Lung (tissue), 12 donors: ENCODE data around the gene AKAP13. TPM values are rescaled to one million over a fixed set of nuclear protein-coding genes. Genes with fewer than 3 reads are reported as not detected.

Source experiments
- ATAC-seq: fragments of 200-7000 bp; cut with Tn5 transposase; one replicate; pipeline ENCODE4 v1.9.1; 2020; ENCODE audit warnings: moderate number of reproducible peaks; ENCODE audit not compliant: insufficient read depth, low FRiP score
- DNase-seq, 3 donors: peaks; one replicate each; pipeline ENCODE4 v3.0.0-alpha.2; 2013 to 2017
- H3K27ac ChIP-seq, 2 donors: one replicate each; pipeline ENCODE4 v1.5.1; 2013; ENCODE audit warnings: mild to moderate bottlenecking in 2 of 2, moderate library complexity in 2 of 2, control low read depth in 1 of 2, inconsistent platforms in 1 of 2, low read depth in 1 of 2, low read length in 1 of 2
- H3K27me3 ChIP-seq, 3 donors: one replicate each; pipeline ENCODE4 v1.5.1; 2013; ENCODE audit warnings: low read length in 2 of 3; ENCODE audit not compliant: control insufficient read depth in 3 of 3, insufficient read depth in 3 of 3
- H3K36me3 ChIP-seq, 4 donors: one replicate each; pipeline ENCODE4 v1.5.1; 2013; ENCODE audit warnings: low read length in 4 of 4, mild to moderate bottlenecking in 1 of 4, moderate library complexity in 1 of 4; ENCODE audit not compliant: control insufficient read depth in 4 of 4, insufficient read depth in 4 of 4
- H3K4me1 ChIP-seq, 5 donors: one replicate each; pipeline ENCODE4 v1.5.1; 2013; ENCODE audit warnings: low read length in 5 of 5, mild to moderate bottlenecking in 2 of 5, moderate library complexity in 1 of 5; ENCODE audit not compliant: control insufficient read depth in 5 of 5, insufficient read depth in 5 of 5
- H3K4me3 ChIP-seq: one replicate; pipeline ENCODE4 v1.5.1; 2013; ENCODE audit warnings: mild to moderate bottlenecking, control low read depth, moderate library complexity
- H3K9ac ChIP-seq, 2 donors: one replicate each; pipeline ENCODE4 v1.5.1; 2013; ENCODE audit warnings: low read length in 2 of 2, control low read depth in 1 of 2; ENCODE audit not compliant: insufficient read depth in 1 of 2
- H3K9me3 ChIP-seq, 4 donors: one replicate each; pipeline ENCODE4 v1.5.1; 2013; ENCODE audit warnings: low read length in 3 of 4, mild to moderate bottlenecking in 1 of 4, moderate library complexity in 1 of 4; ENCODE audit not compliant: control insufficient read depth in 4 of 4, insufficient read depth in 3 of 4
- WGBS, 2 donors: extraction: QIAGEN DNeasy Blood & Tissue Kit; methylation state at CpG; one replicate each; pipeline ENCODE4 v1.1.7; 2013; 5-methylcytosine and 5-hydroxymethylcytosine counted together
- polyA plus RNA-seq, 2 donors: library from polyadenylated mRNA; stranded (reverse); fragments of 200-250 nt; gene quantifications; one replicate each; pipeline ENCODE4 v1.2.1, GENCODE V29; 2013
- total RNA-seq, 2 donors: library from RNA; depleted of rRNA in 1 of 2; stranded (reverse); fragments of >200 nt in 1 of 2; gene quantifications; one replicate each; pipeline ENCODE4 v1.2.1, GENCODE V29; 2014 to 2021
- TF ChIP-seq, protein P1 (sequence below): IDR thresholded peaks from 2 replicates; pipeline ENCODE4 v1.5.1; 2012; ENCODE audit warnings: mild to moderate bottlenecking; ENCODE audit errors: control extremely low read depth, extremely low read depth
- donor health status: control.
- donor health status: control.
- donor health status: Bipolar disorder and iron deficiency.
- donor health status: healthy.
- donor health status: DM: yes; HTN: yes; CAD: no.

AKAP13 gene
- total and polyA plus RNA-seq, 4 donors = 102 to 1,115 (median 259) TPM

DNA sequence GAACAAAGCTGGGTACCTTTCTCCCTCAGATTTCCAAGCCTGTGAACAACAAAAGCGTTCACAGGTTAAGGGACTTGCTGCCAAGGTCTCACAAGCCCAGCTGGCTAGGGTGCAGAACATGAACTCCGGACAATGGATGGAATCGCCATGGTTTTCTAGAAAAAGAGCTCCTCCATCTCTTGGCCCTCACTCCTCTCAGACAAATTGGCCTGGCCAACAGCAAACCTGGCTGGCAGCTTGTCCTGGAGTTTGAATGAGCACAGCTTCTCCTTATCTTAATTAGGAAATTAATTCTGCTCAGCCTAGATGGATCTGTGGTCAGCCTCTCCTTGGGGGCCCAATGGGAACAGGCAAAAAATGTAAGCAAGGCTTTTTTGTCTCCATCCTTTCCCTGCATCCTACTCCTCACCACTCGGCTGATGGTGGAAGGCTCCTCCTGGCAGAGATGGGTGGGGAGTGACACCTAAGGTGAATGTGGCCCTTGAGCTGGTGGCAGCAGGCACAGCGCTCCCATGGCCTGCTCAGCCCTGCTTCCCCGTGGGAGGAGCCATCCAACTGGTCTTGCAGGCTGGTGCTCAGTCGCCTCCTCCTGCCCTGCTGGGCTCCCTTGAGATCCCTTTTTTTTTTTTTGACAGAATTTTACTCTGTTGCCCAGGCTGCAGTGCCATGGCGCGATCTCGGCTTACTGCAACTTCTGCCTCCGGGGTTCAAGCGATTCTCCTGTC is 408.5 kb downstream of the AKAP13 start:
- peak in 2 of 3 donors; percentile 47 to 62 for DNase-seq
- Histone ChIP-seq H3K27me3 (no peaks in the 10 kb centered on the region), H3K4me1 (peaks cover 4 to 22% (median 13%) of the 10 kb centered on the region in 5 donors), H3K9me3 (no peaks in the 10 kb centered on the region), H3K27ac (no peak overlapping the region), H3K4me3 (no peak overlapping the region), H3K36me3 (no peaks in the 10 kb centered on the region), H3K9ac (no peak overlapping the region)
- TF ChIP-seq, protein P1, sequence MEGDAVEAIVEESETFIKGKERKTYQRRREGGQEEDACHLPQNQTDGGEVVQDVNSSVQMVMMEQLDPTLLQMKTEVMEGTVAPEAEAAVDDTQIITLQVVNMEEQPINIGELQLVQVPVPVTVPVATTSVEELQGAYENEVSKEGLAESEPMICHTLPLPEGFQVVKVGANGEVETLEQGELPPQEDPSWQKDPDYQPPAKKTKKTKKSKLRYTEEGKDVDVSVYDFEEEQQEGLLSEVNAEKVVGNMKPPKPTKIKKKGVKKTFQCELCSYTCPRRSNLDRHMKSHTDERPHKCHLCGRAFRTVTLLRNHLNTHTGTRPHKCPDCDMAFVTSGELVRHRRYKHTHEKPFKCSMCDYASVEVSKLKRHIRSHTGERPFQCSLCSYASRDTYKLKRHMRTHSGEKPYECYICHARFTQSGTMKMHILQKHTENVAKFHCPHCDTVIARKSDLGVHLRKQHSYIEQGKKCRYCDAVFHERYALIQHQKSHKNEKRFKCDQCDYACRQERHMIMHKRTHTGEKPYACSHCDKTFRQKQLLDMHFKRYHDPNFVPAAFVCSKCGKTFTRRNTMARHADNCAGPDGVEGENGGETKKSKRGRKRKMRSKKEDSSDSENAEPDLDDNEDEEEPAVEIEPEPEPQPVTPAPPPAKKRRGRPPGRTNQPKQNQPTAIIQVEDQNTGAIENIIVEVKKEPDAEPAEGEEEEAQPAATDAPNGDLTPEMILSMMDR = no peak
- peak; percentile 33 for ATAC-seq
- 78% methylated on average over 12 of the region's 12 CpGs for WGBS, 2 donors

DNA sequence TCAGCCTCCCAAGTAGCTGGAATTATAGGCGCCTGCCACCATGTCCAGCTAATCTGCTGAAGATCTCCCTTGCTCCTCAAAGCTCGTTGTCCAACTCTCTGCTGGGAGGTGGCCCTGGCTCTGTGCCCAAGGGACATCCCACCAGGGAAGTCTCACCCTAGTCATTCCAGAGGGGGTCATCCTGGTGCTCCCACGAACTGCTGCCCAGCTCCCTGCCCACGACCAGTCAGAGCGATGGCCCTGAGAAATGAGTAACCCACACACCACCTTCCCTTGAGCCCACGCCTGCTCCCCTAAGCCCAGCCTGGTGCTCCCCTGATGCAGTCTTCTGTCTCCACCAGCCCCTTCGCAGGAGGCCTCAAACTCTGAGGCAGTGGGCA is 409.1 kb downstream of the AKAP13 start:
- TF ChIP-seq, protein P1 = no peak
- WGBS, 2 donors = 83 to 90% methylated on average over 7 of the region's 7 CpGs
- ATAC-seq (no peak), DNase-seq (no peak)
- Histone ChIP-seq H3K4me3 (no peak overlapping the region), H3K9ac (no peak overlapping the region), H3K27me3 (no peaks in the 10 kb centered on the region), H3K36me3 (no peaks in the 10 kb centered on the region), H3K27ac (no peak overlapping the region), H3K4me1 (peaks cover 4 to 22% (median 13%) of the 10 kb centered on the region in 5 donors), H3K9me3 (no peaks in the 10 kb centered on the region)

DNA sequence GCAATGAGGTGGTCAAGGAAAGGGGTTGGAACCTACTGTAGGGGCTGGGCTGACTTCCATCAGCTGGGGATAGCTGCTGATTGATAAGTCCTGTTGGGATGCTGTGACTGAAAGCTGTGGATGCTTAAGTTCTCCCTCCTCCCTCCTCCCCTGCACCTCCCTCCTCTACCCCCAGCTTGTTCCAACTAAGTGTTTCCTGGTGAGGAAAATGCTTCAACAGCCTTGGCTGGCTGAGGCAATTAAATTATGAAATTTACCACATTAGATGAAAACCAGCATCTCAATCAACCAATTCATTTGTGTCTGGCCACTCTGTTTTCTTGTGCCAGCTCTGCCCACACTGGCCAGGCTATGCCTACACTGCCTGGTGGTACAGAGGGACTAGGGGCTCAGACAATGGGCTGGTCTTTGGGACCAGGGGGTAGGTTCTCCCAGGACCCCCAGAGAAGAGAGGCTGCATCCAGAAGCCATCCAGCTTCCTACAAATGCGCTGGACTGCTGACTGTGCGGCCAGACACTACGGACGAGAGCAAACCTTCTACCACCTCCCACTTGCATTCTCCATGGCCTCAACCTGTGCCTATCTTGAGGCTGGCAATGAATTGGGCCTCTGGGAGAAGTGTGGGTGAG is 411.8 kb downstream of the AKAP13 start:
- H3K4me1 ChIP-seq = peaks cover 0 to 14% (median 6%) of the 10 kb centered on the region in 5 donors
- 97% methylated on average over 4 of the region's 4 CpGs for WGBS, 2 donors
- no peak for ATAC-seq
- no peak for DNase-seq
- no peak overlapping the region for H3K9ac ChIP-seq
- H3K4me3 ChIP-seq = no peak overlapping the region
- TF ChIP-seq, protein P1 = no peak
- H3K27me3 ChIP-seq = no peaks in the 10 kb centered on the region
- H3K27ac ChIP-seq = no peak overlapping the region
- no peaks in the 10 kb centered on the region for H3K9me3 ChIP-seq
- no peaks in the 10 kb centered on the region for H3K36me3 ChIP-seq
